Femur (tissue), 1 donor: ENCODE measurements around the gene CD86.
"Not testable (repeated sequence)": the region's sequence is repeated elsewhere in the genome, so short reads cannot be mapped to it uniquely, and the experiment has no call there.

Experiments used
- DNase-seq: peaks from one replicate; pipeline ENCODE4 v3.0.0-alpha.2; 2017

The CD86 gene, protein sequence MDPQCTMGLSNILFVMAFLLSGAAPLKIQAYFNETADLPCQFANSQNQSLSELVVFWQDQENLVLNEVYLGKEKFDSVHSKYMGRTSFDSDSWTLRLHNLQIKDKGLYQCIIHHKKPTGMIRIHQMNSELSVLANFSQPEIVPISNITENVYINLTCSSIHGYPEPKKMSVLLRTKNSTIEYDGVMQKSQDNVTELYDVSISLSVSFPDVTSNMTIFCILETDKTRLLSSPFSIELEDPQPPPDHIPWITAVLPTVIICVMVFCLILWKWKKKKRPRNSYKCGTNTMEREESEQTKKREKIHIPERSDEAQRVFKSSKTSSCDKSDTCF

DNA sequence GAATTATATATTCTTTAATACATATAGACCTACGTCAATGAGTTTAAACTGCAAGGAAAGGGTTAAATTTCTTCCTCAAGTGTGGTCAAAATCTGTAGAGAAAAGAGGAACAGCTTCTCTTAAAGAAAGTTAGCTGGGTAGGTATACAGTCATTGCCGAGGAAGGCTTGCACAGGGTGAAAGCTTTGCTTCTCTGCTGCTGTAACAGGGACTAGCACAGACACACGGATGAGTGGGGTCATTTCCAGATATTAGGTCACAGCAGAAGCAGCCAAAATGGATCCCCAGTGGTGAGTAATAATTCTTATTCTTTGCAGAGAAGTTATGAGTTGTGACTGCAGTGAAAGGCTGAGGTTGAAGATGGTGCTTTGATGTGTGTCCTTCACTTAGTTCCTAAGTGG, at the start of gene CD86:
Gene CD86, plus strand, starts transcription at position 148 of the 400 bp plus-strand sequence. Its CDS starts 128 bp downstream, at position 276.
- DNase-seq, result no peak

DNA sequence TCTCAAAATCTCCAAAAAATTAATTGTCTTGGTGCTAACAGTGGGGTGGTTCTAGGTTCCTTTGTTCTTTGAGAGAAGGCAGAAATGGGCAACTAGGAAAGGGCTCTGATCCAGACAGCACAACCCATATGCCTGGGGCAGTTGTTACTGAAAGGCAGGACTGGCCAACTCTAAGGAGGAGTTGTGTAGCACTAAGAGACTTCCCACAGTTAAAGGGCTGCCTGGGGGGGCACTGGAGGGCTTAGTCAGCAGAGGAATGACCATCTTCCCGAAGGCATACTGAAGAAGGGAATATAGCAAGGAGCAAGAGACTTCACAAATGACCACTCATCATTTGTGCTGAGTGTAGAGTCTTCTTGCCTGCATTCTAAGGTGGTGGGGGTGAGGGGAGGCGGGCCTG, 48.9 kb upstream of the CD86 start:
- DNase-seq, result no peak

DNA sequence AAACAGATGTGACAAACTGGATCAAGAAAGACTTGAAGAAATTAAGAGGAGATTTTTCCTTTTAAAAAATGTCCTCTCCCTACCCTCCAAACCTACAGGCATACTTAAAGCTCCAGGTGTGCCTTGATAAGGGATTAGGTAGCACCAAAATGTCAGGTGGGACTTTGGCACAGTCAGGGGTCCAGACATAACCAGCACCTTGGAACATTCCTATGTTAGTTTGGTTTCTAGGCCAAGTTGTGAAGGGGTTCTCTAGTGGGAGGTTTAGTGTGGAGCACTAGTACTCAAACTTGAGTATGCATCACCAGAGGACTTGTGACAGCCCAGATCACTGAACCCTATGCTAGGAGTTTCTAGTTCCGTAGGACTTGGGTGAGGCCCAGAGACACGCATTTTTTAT, 47.0 kb upstream of the CD86 start:
- no peak for DNase-seq

DNA sequence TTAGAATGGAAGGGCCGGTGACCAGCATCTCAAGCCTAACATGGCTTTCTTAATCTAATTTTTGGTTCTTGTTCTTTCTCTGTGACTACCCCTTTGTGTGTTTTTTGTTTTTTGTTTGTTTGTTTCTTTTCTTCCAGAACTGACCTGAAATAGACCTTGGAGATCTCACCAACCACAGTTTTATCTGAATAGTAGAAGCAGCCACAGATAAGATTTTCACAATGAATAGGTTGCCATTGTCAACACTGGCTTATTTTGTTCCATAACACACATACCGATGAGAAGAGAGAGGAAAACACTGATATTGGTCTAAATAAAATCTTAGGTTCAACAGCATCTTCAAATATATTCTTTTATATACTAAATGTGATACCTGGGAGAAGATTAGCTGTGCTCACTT, 44.7 kb upstream of the CD86 start:
- DNase-seq, result no peak

DNA sequence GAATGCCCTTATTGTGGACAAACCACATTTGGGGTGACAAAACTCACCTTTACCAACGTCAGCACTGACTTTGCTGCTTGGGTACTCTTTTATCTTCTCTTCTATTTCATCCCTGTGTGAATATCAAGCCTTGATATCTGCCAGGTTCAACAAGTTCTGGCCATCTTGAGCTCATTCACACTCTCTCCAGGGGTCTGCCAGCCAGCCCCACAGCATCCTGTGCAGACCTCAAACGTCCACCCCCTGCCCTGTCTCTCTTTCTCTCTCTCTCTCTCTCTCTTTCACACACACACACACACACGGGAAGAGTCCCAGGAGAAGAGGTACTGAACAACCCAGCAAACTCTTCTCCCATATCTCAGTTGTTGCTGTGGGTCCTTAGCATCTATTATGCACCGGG, 43.8 kb upstream of the CD86 start:
- DNase-seq, result no peak

DNA sequence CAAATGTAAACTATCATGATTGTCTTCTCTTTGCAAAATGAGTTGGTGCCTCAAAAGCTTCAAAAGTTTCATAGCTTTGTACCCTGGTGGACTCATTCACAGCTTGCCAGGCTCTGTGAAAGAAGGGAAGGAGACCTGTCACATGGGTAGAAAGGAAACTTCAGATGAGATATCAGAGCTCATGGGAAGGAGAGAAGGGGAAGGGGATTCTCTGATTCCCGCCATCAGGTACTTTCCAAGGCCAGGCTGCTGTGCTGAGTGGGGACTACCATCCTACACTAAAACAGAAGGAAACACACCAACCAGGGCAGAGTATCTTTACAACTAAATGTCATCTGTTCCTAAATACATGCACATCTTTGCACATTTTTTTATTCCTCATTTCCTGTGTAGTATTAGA, 42.3 kb upstream of the CD86 start:
- DNase-seq, result no peak

DNA sequence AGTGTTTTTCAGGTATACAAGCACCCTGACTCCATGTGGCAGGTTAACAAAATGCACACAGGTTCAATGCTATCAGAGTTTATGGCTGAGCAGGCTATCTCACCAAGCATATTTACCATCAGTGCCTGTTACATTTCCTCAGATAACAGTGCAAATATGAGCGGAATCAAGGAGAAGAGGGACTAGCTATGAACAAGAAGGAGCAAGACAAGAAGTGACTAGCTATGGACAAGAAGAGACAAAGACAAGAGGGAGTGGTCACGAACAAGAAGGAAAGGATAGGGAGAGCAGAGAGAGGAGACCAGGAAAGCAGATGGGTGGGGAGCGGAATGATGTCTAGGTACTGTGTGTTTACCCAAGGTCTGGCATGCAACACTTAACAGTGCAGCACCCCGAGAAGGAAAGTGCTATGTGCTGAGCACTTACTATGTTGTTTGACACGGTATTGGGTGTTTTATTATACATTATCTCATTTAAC, 41.7 kb upstream of the CD86 start:
- no peak for DNase-seq

DNA sequence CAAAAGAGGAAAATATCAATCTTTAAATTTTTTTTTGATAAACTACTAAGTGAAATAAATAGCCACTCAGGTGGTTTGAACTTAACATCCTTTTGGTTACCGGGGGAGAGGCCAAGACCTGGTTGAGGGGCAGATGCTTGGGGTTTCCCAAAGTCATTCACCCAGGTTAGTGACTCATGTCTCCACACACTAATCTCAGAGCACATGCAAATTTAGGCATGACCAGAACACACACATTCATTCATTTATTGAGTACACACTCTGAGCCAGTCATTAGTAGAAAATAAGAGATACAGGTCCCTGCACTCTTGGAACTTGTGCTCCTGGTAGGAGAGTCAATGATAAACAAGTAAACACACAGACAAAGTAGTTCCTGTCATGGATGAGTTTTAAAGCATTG, 40.4 kb upstream of the CD86 start:
- no peak for DNase-seq

DNA sequence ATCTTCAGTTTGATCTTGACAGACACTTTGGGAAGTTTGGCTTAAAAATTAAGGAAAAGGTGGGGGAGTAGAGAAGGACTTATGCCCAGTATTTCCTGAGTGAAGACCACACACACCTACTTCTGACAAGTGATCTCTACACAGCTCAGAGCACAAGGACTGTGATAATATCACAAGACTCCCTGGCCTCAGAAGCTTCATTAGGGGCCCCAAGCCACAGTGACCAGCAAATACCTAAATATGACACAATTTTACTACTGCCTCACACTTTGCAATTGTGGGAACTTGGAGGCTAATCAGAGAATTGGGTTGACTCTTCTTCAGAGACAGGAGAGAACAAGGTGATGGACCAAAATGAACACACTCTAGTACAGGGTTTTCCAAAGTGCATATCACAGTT, 35.7 kb upstream of the CD86 start:
- DNase-seq, result no peak

DNA sequence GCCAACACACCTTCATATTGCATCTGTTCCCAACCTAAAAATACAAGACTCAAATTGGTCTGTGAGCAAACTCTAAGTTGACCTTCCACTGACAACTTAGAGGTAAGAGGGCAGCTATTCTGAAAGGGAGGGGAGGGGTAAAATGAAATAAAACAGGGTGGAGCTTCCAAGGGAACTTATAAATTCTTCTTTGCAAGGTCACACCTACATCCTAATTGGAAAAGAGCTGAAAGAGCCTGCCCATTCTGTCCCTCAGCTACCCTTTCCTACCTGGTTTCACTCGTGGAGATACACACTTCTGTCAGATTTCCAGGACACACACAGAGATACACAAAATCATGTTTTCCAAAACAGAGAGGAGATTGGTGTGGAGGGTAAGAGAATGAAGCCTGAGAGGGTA, 34.1 kb upstream of the CD86 start:
- no peak for DNase-seq

DNA sequence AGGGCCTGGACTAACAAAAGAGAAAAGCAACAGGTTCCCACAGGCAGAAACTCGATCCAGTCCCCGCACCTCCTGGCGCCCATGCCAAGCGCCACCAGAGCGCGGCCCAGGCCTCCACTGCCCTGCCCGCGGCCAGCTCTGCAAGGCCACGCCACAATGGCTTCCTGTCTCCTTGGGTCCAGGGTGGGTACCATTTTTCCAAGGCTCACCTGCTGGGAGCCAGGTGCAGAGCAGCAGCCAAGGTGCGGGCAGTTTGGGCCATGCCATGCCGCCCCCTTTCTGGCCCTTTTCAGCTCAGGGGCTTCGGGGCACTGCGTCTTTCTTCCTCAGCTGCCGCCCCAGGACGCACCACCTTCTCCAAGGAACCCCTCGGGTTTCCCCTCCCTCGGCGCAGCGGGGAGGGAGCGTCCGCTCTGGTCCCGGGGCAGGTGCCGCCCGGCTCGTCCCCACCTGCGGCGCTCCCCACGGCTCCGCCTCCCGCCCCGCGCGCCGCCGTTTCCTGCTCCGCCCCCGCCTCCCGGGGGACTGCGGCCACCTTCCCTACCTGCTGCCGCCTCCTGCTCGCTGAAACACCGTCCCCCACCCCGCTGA, 33.3 kb upstream of the CD86 start, which contains the start of gene ILDR1:
Gene ILDR1, minus strand, starts transcription at position 437 of the 591 bp plus-strand sequence. Its CDS starts 170 bp downstream, at position 267.
- DNase-seq, result no peak

DNA sequence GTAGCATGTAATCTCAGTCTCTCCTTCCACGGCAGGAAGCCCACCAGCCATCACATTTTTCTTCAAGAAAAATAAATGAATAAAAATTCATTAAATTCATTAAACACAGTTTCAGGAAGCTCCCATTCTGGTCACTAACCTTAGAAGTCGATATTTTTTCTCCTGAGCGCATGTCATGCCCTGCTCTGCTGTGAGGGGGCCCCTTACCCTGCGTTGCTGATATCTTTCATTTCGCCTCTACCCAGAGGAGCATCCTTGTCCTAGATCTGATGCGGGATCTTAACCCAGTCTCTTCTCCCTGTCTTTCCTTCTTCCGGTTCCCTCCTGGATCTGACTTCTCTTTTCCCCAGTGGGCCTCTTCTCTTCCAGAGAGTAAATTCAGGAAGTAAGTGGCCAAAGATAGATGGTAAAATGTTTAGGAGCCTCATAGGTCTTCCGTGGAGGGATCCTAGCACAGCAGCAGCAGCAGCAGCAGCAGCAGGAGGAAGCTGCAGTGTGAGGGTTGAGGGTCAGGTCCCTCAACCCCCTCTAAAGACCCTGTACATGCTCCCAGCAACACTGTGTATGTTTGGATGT, 31.7 kb upstream of the CD86 start:
- DNase-seq, result no peak

DNA sequence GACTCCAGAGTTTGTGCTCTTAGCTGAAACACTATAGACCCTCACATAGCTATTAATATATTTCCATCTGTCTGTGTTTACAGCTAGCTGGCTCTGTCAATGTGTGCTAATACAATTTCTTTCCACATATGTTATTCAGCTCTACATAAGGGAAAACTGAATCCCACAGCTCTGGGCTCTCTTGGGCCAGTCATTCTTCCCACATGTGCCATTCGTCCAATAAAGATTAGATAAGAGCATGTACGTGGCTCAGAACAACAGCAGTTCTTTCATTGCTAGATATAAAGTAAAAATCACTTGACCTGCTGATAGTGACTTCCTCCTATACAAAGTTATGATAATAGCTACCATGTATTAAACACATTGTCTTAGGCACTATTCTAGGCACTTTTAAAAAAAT, 30.4 kb upstream of the CD86 start:
- DNase-seq, result no peak

DNA sequence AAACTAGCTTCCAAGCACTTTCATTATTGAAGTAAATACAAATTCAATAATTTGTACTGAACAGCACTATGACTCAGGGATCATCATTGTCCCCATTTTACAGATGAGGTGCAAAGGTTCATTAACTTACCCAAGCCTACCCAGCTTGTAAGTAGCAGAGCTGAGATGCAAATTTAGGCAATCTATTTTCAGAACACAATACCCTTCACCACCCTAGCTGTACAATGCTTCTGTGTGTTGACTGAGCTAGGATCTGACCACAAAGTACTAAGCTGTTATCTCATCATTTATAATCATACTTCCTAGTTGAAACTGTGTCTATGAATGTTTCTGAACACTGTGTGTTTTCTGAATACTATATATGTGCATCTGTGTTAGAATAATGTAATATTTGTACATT, 29.9 kb upstream of the CD86 start:
- no peak for DNase-seq

DNA sequence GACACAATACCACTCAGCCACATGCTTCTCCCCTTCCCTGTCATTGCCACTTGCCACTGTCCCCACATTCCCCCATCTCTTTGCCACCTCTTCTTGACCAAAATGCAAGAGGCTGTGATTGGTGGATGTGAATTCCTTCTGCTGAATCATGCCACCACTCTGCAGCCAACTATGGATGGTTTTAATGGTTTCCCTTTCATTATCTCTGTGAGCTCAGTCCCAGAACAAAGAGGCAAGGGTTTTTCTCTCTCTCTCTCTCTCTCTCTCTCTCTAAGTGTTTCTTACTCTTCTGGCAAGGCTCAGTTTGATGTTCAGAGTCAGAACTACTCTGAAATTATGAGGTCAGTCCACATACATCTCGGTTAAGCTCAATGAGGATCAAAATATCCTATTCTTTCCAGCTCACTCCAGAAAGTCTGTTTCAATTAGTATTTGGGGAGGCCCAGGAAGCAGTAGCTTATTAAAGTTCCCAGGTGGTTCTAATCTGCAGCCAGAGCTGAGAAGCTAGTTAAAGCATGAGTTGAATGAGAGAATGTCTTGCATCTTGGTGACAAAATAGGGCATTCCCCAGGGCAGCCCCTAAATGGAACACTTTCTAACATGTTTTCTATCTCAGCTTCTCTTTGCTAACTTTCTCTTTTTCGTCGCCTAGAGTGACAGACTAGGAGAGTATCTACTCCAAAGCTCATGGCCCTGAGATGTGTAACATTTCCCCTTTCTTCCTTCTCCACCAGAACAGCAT, 24.6 kb upstream of the CD86 start:
- DNase-seq, result no peak

DNA sequence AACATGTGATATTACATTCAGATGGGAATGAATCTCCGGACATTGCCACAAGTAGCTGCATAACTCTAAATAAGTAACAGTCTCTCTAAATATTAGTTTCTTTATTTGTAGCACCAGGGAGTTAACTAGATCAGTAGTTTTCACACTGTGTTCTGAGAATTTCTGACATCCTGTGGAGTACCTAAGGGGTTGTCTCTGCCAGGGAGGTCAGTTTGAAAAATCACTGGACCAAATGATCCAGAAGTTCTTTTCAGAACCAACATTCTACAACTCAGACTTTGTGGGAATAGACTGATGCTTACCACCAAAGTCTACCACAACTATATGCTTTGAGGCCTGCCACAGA, 24.1 kb upstream of the CD86 start:
- DNase-seq, result no peak

DNA sequence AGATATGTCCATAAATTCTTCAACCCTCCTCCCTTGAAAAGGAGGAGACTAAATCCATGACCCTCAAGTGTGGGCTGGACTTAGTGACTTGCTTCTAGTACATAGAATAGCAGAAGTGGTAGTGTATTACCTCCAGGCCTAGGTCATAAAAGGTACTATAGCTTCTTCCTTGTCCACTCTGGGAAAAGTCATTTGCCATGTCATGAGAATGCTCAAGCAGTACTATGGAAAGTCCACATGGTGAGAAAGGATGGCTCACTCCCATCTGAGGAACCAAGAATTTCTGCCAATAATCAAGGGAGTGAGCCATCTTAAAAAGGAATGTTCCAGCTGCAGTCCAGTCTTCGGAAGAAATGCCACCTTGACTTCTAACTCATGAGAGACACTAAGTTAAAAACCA, 22.6 kb upstream of the CD86 start:
- DNase-seq, result no peak

DNA sequence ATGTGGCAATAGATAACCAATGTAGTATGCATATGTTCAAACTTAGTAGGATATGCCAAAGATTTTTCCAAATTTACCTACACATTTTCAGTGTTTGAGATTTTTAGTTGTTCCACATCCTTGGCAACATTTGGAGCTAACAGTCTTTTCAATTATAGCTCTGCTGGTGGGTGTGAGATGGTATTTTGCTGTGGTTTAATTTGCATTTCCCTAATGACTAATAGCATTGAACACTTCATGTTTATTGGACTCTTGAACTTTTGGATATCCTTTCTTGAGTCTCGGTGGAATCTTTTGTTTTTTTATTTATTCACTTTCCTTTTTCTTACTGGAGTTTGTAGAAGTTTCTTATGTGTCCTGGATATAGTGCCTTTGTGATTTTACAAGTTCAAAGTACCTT, 22.1 kb upstream of the CD86 start:
- no peak for DNase-seq

DNA sequence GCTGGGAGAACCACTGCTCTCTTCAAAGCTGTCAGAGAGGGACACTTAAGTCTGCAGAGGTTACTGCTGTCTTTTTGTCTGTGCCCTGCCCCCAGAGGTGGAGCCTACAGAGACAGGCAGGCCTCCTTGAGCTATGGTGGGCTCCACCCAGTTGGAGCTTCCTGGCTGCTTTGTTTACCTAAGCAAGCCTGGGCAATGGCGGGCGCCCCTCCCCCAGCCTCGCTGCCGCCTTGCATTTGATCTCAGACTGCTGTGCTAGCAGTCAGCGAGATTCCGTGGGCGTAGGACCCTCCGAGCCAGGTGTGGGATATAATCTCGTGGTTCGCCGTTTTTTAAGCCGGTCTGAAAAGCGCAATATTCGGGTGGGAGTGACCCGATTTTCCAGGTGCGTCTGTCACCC, 7.9 kb upstream of the CD86 start:
- DNase-seq, result not testable (repeated sequence)

DNA sequence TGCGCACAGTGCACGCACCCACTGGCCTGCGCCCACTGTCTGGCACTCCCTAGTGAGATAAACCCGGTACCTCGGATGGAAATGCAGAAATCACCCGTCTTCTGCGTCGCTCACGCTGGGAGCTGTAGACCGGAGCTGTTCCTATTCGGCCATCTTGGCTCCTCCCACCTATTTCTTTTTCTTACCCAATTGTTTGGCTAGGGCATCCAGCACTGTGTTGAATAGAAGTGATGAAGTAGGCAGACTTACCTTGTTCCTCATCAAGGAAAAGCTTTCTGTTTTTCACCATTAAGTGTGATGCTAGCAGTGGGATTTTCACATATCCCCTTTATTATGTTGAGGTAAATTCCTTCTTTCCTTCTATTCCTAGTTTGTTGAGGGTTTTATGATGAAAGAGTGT, 7.4 kb upstream of the CD86 start:
- not testable (repeated sequence) for DNase-seq

DNA sequence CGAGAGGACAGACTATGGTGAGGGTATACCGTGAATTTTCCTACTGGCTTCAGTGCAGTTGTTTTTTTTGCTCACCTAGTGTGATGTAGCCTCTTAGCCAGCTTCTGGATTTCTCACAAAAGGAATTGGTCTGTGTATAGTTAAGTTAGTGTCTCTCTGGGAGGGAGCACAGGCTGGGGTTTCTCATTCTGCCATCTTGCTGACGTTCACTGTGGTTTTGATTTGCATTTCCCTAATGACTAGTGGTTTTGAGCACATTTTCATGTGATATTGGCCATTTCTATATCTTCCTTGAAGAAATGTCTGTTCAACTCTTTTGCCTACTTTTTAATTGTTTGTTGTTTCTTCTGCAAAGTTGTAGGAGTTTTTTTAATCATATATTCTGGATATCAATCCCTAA, 2.2 kb upstream of the CD86 start:
- DNase-seq, result no peak

DNA sequence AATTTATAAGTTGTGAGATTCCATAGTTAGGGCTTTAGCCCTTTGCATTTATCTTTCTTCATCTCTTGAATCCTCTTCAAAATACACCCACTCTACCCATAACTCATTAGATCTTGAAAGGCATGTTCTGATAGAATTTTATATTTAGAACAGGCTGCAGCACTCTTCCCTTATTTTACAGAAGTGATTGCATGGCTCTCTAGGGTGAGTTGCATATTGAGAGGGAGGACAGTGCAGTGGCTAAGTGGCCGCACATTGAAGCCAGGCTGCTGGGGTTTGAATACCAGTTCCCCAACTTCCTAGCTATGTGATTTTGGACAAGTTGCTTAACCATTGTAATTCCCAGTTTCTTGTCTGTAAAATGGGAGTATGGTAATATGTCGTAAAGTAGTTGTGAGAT, 2.5 kb downstream of the CD86 start:
- DNase-seq, result no peak

DNA sequence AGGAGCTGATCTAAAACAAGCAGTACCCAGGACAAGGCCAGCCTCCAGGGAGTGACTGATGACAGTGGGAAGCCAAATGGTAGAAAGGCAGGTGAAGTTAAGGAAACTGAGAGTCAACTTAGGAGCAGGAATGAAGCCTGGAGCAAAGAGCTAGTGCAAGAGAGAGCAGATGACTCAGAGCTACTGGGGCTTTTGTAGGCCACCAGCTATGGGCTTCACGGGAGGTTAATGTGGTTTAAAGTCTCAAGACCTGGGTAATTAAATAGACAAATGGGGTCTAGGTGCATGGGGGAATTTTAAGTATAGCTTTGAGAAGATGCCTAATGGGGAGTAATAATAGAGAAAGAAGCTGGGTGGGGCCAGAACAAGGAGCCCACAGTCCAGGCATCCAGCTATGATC, 3.1 kb downstream of the CD86 start:
- DNase-seq, result no peak
